GM23338 (cell line): ENCODE measurements around the gene CERS1. TPM values are rescaled to one million over a fixed set of nuclear protein-coding genes. Genes with fewer than 3 reads are reported as not detected.
A peak's percentile ranks its signal among the peaks of the same experiment; 100 is the strongest.

ENCODE experiments used
- ATAC-seq: fragments of 200-7000 bp; cut with Tn5 transposase; 3 replicates; pipeline ENCODE4 v1.9.1; 2020
- DNase-seq: peaks from one replicate; pipeline ENCODE4 v3.0.0-alpha.2; 2015; ENCODE audit warnings: low spot score
- H2AFZ ChIP-seq: fragments of 200-600 bp; sonication (generic); 2 replicates; pipeline ENCODE4 v1.8.0; 2016; ENCODE audit warnings: antibody characterized with exemption, mild to moderate bottlenecking, moderate library complexity
- H3F3A ChIP-seq: fragments of 200-600 bp; sonication (generic); replicated peaks from 2 replicates; pipeline ENCODE4 v1.8.0; 2017; ENCODE audit warnings: antibody characterized with exemption, mixed run types, low read depth
- H3K27ac ChIP-seq: fragments of 200-600 bp; sonication (generic); 2 replicates; pipeline ENCODE4 v1.6.1; 2016; ENCODE audit warnings: low read depth
- H3K27me3 ChIP-seq: fragments of 200-600 bp; sonication (generic); 2 replicates; pipeline ENCODE4 v1.8.0; 2016; ENCODE audit warnings: mild to moderate bottlenecking, mixed run types, moderate library complexity; ENCODE audit not compliant: insufficient read depth
- H3K36me3 ChIP-seq: fragments of 200-600 bp; sonication (generic); 2 replicates; pipeline ENCODE4 v1.8.0; 2016; ENCODE audit warnings: mild to moderate bottlenecking; ENCODE audit not compliant: insufficient read depth
- H3K4me1 ChIP-seq: fragments of 200-600 bp; sonication (generic); 2 replicates; pipeline ENCODE4 v1.8.0; 2016; ENCODE audit warnings: mild to moderate bottlenecking, moderate library complexity; ENCODE audit not compliant: insufficient read depth
- H3K4me2 ChIP-seq: fragments of 200-600 bp; sonication (generic); 2 replicates; pipeline ENCODE4 v1.7.1; 2017; ENCODE audit warnings: mixed run types
- H3K4me3 ChIP-seq: fragments of 200-600 bp; sonication (generic); 2 replicates; pipeline ENCODE4 v1.6.1; 2016; ENCODE audit warnings: mixed run types
- H3K79me2 ChIP-seq: fragments of 200-600 bp; sonication (generic); replicated peaks from 2 replicates; pipeline ENCODE4 v1.8.0; 2017; ENCODE audit warnings: mild to moderate bottlenecking; ENCODE audit not compliant: insufficient read depth
- H3K9me2 ChIP-seq: fragments of 200-600 bp; sonication (generic); 2 replicates; pipeline ENCODE4 v1.8.0; 2017; ENCODE audit not compliant: insufficient read depth
- H4K20me1 ChIP-seq: fragments of 200-600 bp; sonication (generic); replicated peaks from 2 replicates; pipeline ENCODE4 v1.8.0; 2017; ENCODE audit warnings: mild to moderate bottlenecking; ENCODE audit not compliant: insufficient read depth
- H3K27ac Mint-ChIP-seq: 2 replicates; pipeline ENCODE4 v1.8.0; 2020; ENCODE audit warnings: inconsistent platforms, mild to moderate bottlenecking, moderate library complexity, mixed read lengths
- H3K27me3 Mint-ChIP-seq: 3 replicates; pipeline ENCODE4 v1.8.0; 2022; ENCODE audit warnings: low read depth, mild to moderate bottlenecking, moderate library complexity, mixed read lengths, inconsistent platforms; ENCODE audit not compliant: insufficient read depth, poor library complexity
- H3K36me3 Mint-ChIP-seq: 3 replicates; pipeline ENCODE4 v1.8.0; 2021; ENCODE audit warnings: low read depth, mild to moderate bottlenecking, inconsistent platforms, moderate library complexity, mixed read lengths
- H3K4me1 Mint-ChIP-seq: 3 replicates; pipeline ENCODE4 v1.8.0; 2020; ENCODE audit warnings: mild to moderate bottlenecking, inconsistent platforms, mixed read lengths
- H3K4me3 Mint-ChIP-seq: 3 replicates; pipeline ENCODE4 v1.8.0; 2021; ENCODE audit warnings: moderate library complexity, mild to moderate bottlenecking, inconsistent platforms, mixed read lengths
- H3K9me3 Mint-ChIP-seq: 3 replicates; pipeline ENCODE4 v1.8.0; 2020; ENCODE audit warnings: moderate library complexity, mild to moderate bottlenecking, inconsistent platforms, mixed read lengths
- CREB1 ChIP-seq: fragments of 250-450 bp; sonication (Bioruptor Pico); IDR thresholded peaks from 2 replicates; pipeline ENCODE4 v1.5.0; 2020; ENCODE audit warnings: low read depth, mild to moderate bottlenecking, moderate library complexity
- EZH2 ChIP-seq: fragments of 200-600 bp; sonication (generic); IDR thresholded peaks from one replicate; pipeline ENCODE4 v1.8.0; 2017; ENCODE audit warnings: antibody characterized with exemption, mild to moderate bottlenecking, low read depth; ENCODE audit not compliant: unreplicated experiment
- EZH2phosphoT487 ChIP-seq: fragments of 200-600 bp; sonication (generic); IDR thresholded peaks from one replicate; pipeline ENCODE4 v1.8.1; 2018; ENCODE audit warnings: antibody characterized with exemption; ENCODE audit not compliant: unreplicated experiment
- JUNB ChIP-seq: IDR thresholded peaks from one replicate; pipeline ENCODE4 v1.6.1; 2016; ENCODE audit warnings: antibody characterized with exemption; ENCODE audit not compliant: unreplicated experiment
- NANOG ChIP-seq: IDR thresholded peaks from 2 replicates; pipeline ENCODE4 v1.6.1; 2016; ENCODE audit warnings: antibody characterized with exemption, borderline replicate concordance
- POLR2AphosphoS5 ChIP-seq: IDR thresholded peaks from 2 replicates; pipeline ENCODE4 v1.6.1; 2016; ENCODE audit warnings: antibody characterized with exemption, low read depth
- STAT1 ChIP-seq: IDR thresholded peaks from one replicate; pipeline ENCODE4 v1.6.1; 2016; ENCODE audit warnings: antibody characterized with exemption; ENCODE audit not compliant: unreplicated experiment
- ZNF114 ChIP-seq: fragments of 250-450 bp; sonication (Bioruptor Pico); IDR thresholded peaks from 2 replicates; pipeline ENCODE4 v1.5.0; 2020; ENCODE audit warnings: mild to moderate bottlenecking, moderate library complexity
- ZNF331 ChIP-seq: fragments of 250-450 bp; sonication (Bioruptor Pico); IDR thresholded peaks from 2 replicates; pipeline ENCODE4 v1.5.0; 2020; ENCODE audit warnings: low read depth, mild to moderate bottlenecking, moderate library complexity
- polyA plus RNA-seq: library from polyadenylated mRNA; unstranded; fragments of >200 nt; fragmentation: Nextera tagmentation; extraction: Ambion mirVana; gene quantifications from 2 replicates; pipeline ENCODE4 v1.2.1, GENCODE V29; 2016
- total RNA-seq: library from RNA; depleted of rRNA; stranded (reverse); fragments of >200 nt; shearing (Covaris generic); gene quantifications from 2 replicates; pipeline ENCODE4 v1.2.3, GENCODE V29; 2014
- TF ChIP-seq, protein P1 (sequence below): IDR thresholded peaks from 2 replicates; pipeline ENCODE4 v1.6.1; 2016; ENCODE audit warnings: antibody characterized with exemption
- TF ChIP-seq, protein P2 (sequence below), 2 experiments: fragments of 200-600 bp in 1 of 2; sonication (generic) in 1 of 2; conservative IDR thresholded peaks; 2 replicates each; pipeline versions ENCODE4 v1.5.1 to v1.6.1; 2016 to 2017; ENCODE audit warnings: antibody characterized with exemption in 2 of 2, low read depth in 2 of 2, mild to moderate bottlenecking in 2 of 2, moderate library complexity in 1 of 2
- TF ChIP-seq, protein P3 (sequence below): IDR thresholded peaks from one replicate; pipeline ENCODE4 v1.6.1; 2018; ENCODE audit warnings: antibody characterized with exemption; ENCODE audit not compliant: unreplicated experiment

CERS1 gene
- total and polyA plus RNA-seq, 2 experiments from 2014 or later = 11.1 to 12.2 TPM

DNA sequence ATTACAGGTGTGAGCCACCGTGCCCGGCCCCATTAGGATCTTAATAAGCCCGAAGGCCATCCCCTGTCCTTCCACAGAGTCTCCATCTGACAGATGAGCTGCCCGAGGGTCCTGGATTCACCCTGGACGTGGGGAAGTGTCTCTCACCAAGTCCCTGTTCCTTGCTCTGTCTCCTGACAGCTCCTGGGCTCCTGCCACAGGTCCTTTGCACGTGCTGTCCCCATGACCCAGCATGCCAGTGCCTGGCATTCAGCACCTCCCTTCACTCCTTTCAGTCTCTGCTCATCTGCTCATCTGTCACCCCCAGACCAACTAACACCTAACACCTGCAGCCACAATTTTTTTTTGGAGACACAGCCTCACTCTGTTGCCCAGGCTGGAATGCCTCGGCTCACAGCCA lies 14.5 kb downstream of the CERS1 start (continued):
- TF ChIP-seq, protein P1, sequence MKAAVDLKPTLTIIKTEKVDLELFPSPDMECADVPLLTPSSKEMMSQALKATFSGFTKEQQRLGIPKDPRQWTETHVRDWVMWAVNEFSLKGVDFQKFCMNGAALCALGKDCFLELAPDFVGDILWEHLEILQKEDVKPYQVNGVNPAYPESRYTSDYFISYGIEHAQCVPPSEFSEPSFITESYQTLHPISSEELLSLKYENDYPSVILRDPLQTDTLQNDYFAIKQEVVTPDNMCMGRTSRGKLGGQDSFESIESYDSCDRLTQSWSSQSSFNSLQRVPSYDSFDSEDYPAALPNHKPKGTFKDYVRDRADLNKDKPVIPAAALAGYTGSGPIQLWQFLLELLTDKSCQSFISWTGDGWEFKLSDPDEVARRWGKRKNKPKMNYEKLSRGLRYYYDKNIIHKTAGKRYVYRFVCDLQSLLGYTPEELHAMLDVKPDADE = no peak
- TF ChIP-seq CREB1 (CRISPR knock-in tag) (no peak), EZH2phosphoT487 (no peak), POLR2AphosphoS5 (no peak), JUNB (no peak)
- TF ChIP-seq, protein P2, sequence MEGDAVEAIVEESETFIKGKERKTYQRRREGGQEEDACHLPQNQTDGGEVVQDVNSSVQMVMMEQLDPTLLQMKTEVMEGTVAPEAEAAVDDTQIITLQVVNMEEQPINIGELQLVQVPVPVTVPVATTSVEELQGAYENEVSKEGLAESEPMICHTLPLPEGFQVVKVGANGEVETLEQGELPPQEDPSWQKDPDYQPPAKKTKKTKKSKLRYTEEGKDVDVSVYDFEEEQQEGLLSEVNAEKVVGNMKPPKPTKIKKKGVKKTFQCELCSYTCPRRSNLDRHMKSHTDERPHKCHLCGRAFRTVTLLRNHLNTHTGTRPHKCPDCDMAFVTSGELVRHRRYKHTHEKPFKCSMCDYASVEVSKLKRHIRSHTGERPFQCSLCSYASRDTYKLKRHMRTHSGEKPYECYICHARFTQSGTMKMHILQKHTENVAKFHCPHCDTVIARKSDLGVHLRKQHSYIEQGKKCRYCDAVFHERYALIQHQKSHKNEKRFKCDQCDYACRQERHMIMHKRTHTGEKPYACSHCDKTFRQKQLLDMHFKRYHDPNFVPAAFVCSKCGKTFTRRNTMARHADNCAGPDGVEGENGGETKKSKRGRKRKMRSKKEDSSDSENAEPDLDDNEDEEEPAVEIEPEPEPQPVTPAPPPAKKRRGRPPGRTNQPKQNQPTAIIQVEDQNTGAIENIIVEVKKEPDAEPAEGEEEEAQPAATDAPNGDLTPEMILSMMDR (conservative IDR thresholded peaks at IDR 0.05; ENCODE audit: low read depth in 2 of 2) = no peak

DNA sequence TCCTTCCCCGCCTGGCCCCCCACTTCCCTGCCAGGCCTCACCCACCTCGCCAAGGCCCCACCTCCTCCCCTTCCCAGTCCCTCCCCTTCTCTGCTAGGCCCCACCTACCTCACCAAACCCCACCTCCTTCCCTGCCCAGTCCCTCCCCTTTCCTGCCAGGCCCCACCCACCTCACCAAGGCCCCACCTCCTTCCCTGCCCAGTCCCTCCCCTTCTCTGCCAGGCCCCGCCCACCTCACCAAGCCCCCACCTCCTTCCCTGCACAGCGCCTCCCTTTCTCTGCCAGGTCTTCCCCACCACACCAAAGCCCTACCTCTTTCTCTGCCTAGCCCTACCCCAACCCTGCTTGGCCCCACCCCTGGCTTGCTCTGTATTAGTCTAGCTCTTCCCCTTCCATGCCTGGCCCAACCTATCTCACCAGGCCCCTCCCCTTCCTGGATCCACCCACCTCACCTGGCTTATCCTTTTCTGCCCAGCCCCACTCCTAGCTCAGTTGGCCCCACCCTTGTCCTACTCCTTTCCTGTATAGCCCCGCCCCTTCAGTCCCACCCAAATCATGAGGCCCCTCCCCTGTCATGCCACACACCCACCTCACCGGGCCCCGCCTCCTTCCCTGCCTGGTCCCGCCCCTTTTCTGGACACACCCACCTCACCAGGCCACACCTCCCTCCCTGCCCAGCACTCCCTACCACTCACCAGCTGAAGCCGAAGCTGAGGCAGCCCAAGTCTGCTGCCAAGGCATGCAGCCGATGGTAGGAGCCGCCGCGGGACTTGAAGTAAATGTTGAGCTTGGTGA lies 16.2 kb downstream of the CERS1 start:
- Mint-ChIP-seq H3K4me3 (no peak overlapping the region), H3K4me1 (no peaks in the 10 kb centered on the region), H3K27me3 (peaks cover 11% of the 10 kb centered on the region), H3K36me3 (peaks cover 65% of the 10 kb centered on the region), H3K27ac (no peak overlapping the region), H3K9me3 (peaks cover 4% of the 10 kb centered on the region; the same call in 2 of the 3 replicates)
- H3F3A ChIP-seq = no peaks in the 10 kb centered on the region; the same call in 1 of the 2 replicates
- no peak overlapping the region for H3K4me3 ChIP-seq
- no peaks in the 10 kb centered on the region for H3K36me3 ChIP-seq
- no peak overlapping the region for H3K4me2 ChIP-seq
- no peak overlapping the region for H2AFZ ChIP-seq
- no peaks in the 10 kb centered on the region for H3K79me2 ChIP-seq
- DNase-seq = peak; percentile 90
- TF ChIP-seq POLR2AphosphoS5 = no peak
- H3K27ac ChIP-seq = no peak overlapping the region
- no peaks in the 10 kb centered on the region for H3K27me3 ChIP-seq
- no peaks in the 10 kb centered on the region for H3K4me1 ChIP-seq
- ATAC-seq = peak; percentile 85
- H3K9me2 ChIP-seq = no peaks in the 10 kb centered on the region
- 0 out of 2 replicates have a peak, but pooled peaks cover 3% of the 10 kb centered on the region for H4K20me1 ChIP-seq

DNA sequence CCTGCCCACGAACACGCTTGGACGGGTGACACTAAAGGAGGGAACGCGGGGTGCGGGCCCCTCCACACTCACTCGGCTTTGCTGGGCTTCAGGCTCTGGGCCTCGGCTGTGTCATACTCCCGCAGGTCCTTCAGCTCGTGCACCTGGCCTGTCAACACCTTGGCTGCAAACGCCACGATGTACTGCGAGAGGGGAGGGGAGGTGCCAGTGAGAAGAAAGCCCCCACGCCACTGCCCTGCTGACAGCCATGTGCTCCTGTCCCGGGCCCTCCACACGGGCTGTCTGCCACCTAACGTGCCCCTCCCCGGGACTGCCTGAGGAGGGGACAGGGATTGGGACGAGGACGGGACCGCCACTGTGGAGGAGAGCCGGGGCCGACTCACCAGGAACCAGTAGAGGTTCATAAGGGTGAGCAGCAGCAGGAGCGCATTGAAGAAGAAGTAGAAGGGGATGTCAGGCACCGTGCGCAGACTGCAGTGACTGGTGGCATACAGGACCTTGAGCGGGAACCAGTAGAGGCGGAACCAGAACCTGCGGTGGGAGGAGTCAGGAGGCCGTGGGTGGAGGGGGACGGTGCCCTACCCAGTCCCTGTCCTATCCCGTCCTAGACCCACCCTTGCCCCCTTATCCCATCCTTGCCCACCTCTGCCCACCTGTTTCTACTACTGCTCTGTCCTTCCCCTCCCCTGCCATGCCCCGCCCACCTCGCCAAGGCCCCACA lies 16.9 kb downstream of the CERS1 start:
- peak; percentile 68 for ATAC-seq
- H3K36me3 Mint-ChIP-seq = peaks cover 69% of the 10 kb centered on the region
- no peak overlapping the region for H3K27ac Mint-ChIP-seq
- TF ChIP-seq EZH2phosphoT487 = no peak
- TF ChIP-seq ZNF331 (CRISPR knock-in tag) = no peak
- no peak for TF ChIP-seq STAT1
- TF ChIP-seq CREB1 (CRISPR knock-in tag) = no peak
- TF ChIP-seq, protein P1 = no peak
- TF ChIP-seq EZH2 = no peak
- no peak for TF ChIP-seq ZNF114 (CRISPR knock-in tag)
- no peak for TF ChIP-seq POLR2AphosphoS5
- TF ChIP-seq, protein P3, sequence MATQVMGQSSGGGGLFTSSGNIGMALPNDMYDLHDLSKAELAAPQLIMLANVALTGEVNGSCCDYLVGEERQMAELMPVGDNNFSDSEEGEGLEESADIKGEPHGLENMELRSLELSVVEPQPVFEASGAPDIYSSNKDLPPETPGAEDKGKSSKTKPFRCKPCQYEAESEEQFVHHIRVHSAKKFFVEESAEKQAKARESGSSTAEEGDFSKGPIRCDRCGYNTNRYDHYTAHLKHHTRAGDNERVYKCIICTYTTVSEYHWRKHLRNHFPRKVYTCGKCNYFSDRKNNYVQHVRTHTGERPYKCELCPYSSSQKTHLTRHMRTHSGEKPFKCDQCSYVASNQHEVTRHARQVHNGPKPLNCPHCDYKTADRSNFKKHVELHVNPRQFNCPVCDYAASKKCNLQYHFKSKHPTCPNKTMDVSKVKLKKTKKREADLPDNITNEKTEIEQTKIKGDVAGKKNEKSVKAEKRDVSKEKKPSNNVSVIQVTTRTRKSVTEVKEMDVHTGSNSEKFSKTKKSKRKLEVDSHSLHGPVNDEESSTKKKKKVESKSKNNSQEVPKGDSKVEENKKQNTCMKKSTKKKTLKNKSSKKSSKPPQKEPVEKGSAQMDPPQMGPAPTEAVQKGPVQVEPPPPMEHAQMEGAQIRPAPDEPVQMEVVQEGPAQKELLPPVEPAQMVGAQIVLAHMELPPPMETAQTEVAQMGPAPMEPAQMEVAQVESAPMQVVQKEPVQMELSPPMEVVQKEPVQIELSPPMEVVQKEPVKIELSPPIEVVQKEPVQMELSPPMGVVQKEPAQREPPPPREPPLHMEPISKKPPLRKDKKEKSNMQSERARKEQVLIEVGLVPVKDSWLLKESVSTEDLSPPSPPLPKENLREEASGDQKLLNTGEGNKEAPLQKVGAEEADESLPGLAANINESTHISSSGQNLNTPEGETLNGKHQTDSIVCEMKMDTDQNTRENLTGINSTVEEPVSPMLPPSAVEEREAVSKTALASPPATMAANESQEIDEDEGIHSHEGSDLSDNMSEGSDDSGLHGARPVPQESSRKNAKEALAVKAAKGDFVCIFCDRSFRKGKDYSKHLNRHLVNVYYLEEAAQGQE = no peak
- no peak for TF ChIP-seq JUNB
- no peak for TF ChIP-seq NANOG

More for the DNA sequence above, 16.9 kb downstream of the CERS1 start:
- no peaks in the 10 kb centered on the region for H3K27me3 ChIP-seq
- H3K27ac ChIP-seq = no peak overlapping the region
- no peaks in the 10 kb centered on the region for H3K79me2 ChIP-seq
- H3K9me3 Mint-ChIP-seq = peaks cover 4% of the 10 kb centered on the region; the same call in 2 of the 3 replicates
- no peak overlapping the region for H3K4me3 Mint-ChIP-seq
- no peak overlapping the region for H3K4me3 ChIP-seq
- H3K27me3 Mint-ChIP-seq = peaks cover 15% of the 10 kb centered on the region
- no peaks in the 10 kb centered on the region; the same call in 1 of the 2 replicates for H3F3A ChIP-seq
- no peaks in the 10 kb centered on the region for H3K4me1 Mint-ChIP-seq
- H3K9me2 ChIP-seq = no peaks in the 10 kb centered on the region
- DNase-seq = peak; percentile 56
- 0 out of 2 replicates have a peak, but pooled peaks cover 3% of the 10 kb centered on the region for H4K20me1 ChIP-seq
- no peak overlapping the region for H3K4me2 ChIP-seq
- H3K36me3 ChIP-seq = no peaks in the 10 kb centered on the region
- no peak overlapping the region for H2AFZ ChIP-seq
- H3K4me1 ChIP-seq = no peaks in the 10 kb centered on the region
